Adrenal gland (tissue), 12 donors: ENCODE results near the gene RIMS3. TPM values are rescaled to one million over a fixed set of nuclear protein-coding genes. Genes with fewer than 3 reads are reported as not detected.

ENCODE experiments used
- DNase-seq, 7 donors: peaks; one replicate each; pipeline ENCODE4 v3.0.0-alpha.2; 2019 to 2020
- H3K27ac ChIP-seq, 5 donors: fragments of 200-600 bp; sonication (generic) in 4 of 5; 1 replicate in 3 of 5; 2 replicates in 2 of 5; pipeline versions ENCODE4 v1.5.1 to v1.8.0; 2016 to 2020; ENCODE audit warnings: mild to moderate bottlenecking in 1 of 5
- H3K27me3 ChIP-seq: fragments of 200-600 bp; 2 replicates; pipeline ENCODE4 v1.8.0; 2021
- H3K36me3 ChIP-seq, 2 donors: fragments of 200-600 bp; replicated peaks in 1 of 2; 1 replicate in 1 of 2; 2 replicates in 1 of 2; pipeline versions ENCODE4 v1.5.1 to v1.8.0; 2018 to 2022
- H3K4me1 ChIP-seq, 2 donors: fragments of 200-600 bp; replicated peaks in 1 of 2; 1 replicate in 1 of 2; 2 replicates in 1 of 2; pipeline versions ENCODE4 v1.5.1 to v1.8.0; 2018 to 2021
- H3K4me3 ChIP-seq, 4 donors: fragments of 200-600 bp; sonication (generic) in 3 of 4; one replicate each; pipeline ENCODE4 v1.5.1; 2016 to 2018
- H3K9me3 ChIP-seq, 3 donors: fragments of 200-600 bp; sonication (generic) in 1 of 3; replicated peaks in 1 of 3; 1 replicate in 2 of 3; 2 replicates in 1 of 3; pipeline versions ENCODE4 v1.5.1 to v1.8.0; 2016 to 2021
- CTCF ChIP-seq, 6 experiments: fragments of 450-650 bp in 4 of 6; fragments of 200-600 bp in 2 of 6; sonication (generic) in 1 of 6; IDR thresholded peaks; 1 replicate in 5 of 6; 2 replicates in 1 of 6; pipeline versions ENCODE4 v1.5.1 to v1.8.0; 2016 to 2021; ENCODE audit warnings: antibody characterized with exemption in 6 of 6, mild to moderate bottlenecking in 2 of 6, moderate library complexity in 1 of 6
- POLR2A ChIP-seq, 2 donors: fragments of 450-650 bp; IDR thresholded peaks; one replicate each; pipeline ENCODE4 v1.6.1; 2017; ENCODE audit warnings: antibody characterized with exemption in 2 of 2, mild to moderate bottlenecking in 2 of 2, moderate library complexity in 1 of 2
- WGBS, 4 donors: extraction: QIAGEN DNeasy Blood & Tissue Kit in 2 of 4; methylation state at CpG; one replicate each; pipeline versions ENCODE4 v1.1.5 to v1.1.7; 2013 to 2017; 5-methylcytosine and 5-hydroxymethylcytosine counted together
- intact Hi-C, 2 donors: fragments of 100-400 bp; cut with DNase I; formaldehyde crosslinking; loops; one replicate each; pipeline versions ENCODE4 v1.14.1 to v1.15.0; 2022 to 2023
- polyA plus RNA-seq, 3 donors: library from polyadenylated mRNA; stranded (reverse); fragments of 200-250 nt in 2 of 3; fragments of 350-450 nt in 1 of 3; fragmentation: Illumina TruSeq in 1 of 3; extraction: RNeasy Lipid Tissue Mini Kit (QIAGEN cat#74804) in 1 of 3; gene quantifications; one replicate each; pipeline ENCODE4 v1.2.3, GENCODE V29; 2013 to 2014
- total RNA-seq, 9 donors: library from RNA; depleted of rRNA in 4 of 9; stranded (reverse); fragments of >200 nt in 4 of 9; fragments of 120-200 nt in 1 of 9; fragmentation: NEBNext Ultra II Directional in 1 of 9; extraction: Animal tissue kit (Norgen Biotek cat#: 25700) in 1 of 9; gene quantifications; one replicate each; pipeline versions ENCODE4 v1.1.0 to v1.2.4, GENCODE V29; 2013 to 2023
- donor health status: healthy with polysubstance abuse.
- donor health status: Bipolar disorder and iron deficiency.
- donor health status: DM: yes; HTN: yes; CAD: no.
- donor health status: DM: no; HTN: no; CAD: no.
- donor health status: DM: no; HTN: no; CAD: no.
- donor health status: DM: yes; HTN: yes; CAD: no.

Gene RIMS3
- total and polyA plus RNA-seq, 12 donors = 0.84 to 10.3 (median 3.5) TPM

GRCh38 chr1:40687059-40687458 is 21.6 kb upstream of the RIMS3 start:
- DNase-seq = no peak
- whole genome bisulfite sequencing, 4 donors = 90 to 97% (median 94%) methylated on average over 7 of the region's 7 CpGs
- Histone ChIP-seq H3K27me3 (no peaks in the 10 kb centered on the region), H3K4me1 (peaks cover 0 to 12% of the 10 kb centered on the region in 2 donors), H3K36me3 (no peaks in the 10 kb centered on the region), H3K27ac (no peak overlapping the region), H3K9me3 (no peaks in the 10 kb centered on the region), H3K4me3 (no peak overlapping the region)
- intact Hi-C loops = no loop called here
- TF ChIP-seq CTCF (IDR thresholded peaks at IDR 0.05) (no peak), POLR2A (IDR thresholded peaks at IDR 0.05) (no peak)

- Histone ChIP-seq H3K4me1 (no peaks in the 10 kb centered on the region), H3K36me3 (no peaks in the 10 kb centered on the region), H3K27me3 (no peaks in the 10 kb centered on the region), H3K9me3 (no peaks in the 10 kb centered on the region), H3K4me3 (no peak overlapping the region), H3K27ac (no peak overlapping the region)
- intact Hi-C loops = no loop called here
- DNase-seq = no peak
- TF ChIP-seq CTCF (IDR thresholded peaks at IDR 0.05) (no peak), POLR2A (IDR thresholded peaks at IDR 0.05) (no peak)
- WGBS, 4 donors = 90 to 100% (median 93%) methylated on average over 2 to 3 of the region's 3 CpGs
These were observed 19.2 kb upstream of the RIMS3 start for GRCh38 chr1:40684669-40685068.

DNA sequence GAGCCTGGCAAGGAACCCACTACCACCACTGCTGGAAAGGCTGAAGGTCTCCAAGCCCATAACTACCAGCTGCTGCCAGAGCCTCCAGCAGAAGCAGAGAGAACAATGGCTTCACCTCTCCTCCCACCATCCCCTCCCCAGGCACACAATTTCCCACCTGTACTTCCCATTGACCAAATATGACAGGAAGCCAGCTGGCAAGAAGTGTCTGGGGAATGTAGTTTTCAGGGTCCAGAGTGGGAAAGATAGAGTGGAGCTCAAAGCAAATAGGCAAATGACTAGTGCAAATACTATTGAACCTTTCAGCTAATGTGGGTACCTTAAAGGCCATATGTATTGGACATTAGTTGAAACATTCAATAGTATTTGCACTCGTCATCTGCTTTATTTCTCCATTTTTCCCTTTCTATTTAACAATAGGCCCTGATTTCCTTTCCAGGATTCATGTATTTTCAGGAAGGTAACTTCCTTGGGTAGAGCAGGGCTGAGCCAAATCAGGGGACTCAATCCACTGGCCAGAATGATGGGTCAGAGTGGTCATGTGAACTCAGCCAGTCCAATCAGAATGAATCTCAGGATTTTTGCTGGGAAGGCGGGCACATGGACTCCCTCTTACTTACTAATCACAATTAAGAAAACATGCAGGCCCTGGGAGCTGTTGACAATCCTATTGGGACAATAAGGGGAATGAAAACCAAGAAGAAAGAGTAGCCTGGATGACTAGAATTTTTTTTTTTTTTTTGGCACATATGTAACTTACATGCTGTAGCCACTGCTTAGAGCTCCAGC is 13.9 kb upstream of the RIMS3 start:
- intact Hi-C loops = no loop called here
- no peak overlapping the region for H3K27ac ChIP-seq
- no peak for TF ChIP-seq CTCF (IDR thresholded peaks at IDR 0.05)
- no peak for TF ChIP-seq POLR2A (IDR thresholded peaks at IDR 0.05)
- H3K27me3 ChIP-seq = no peaks in the 10 kb centered on the region
- no peaks in the 10 kb centered on the region for H3K9me3 ChIP-seq
- H3K4me3 ChIP-seq = no peak overlapping the region
- 95 to 100% (median 98%) methylated on average over 2 of the region's 2 CpGs for WGBS, 4 donors
- H3K36me3 ChIP-seq = no peaks in the 10 kb centered on the region
- DNase-seq = no peak
- H3K4me1 ChIP-seq = no peaks in the 10 kb centered on the region

GRCh38 chr1:40676501-40676900 is 11.0 kb upstream of the RIMS3 start:
- Histone ChIP-seq H3K4me3 (no peak overlapping the region), H3K9me3 (no peaks in the 10 kb centered on the region), H3K4me1 (no peaks in the 10 kb centered on the region), H3K27ac (no peak overlapping the region), H3K27me3 (no peaks in the 10 kb centered on the region), H3K36me3 (no peaks in the 10 kb centered on the region)
- 29 to 50% (median 38%) methylated on average over 1 of the region's 1 CpG for WGBS, 4 donors
- no peak for TF ChIP-seq POLR2A (IDR thresholded peaks at IDR 0.05)
- no peak for TF ChIP-seq CTCF (IDR thresholded peaks at IDR 0.05)
- intact Hi-C loops = no loop called here
- DNase-seq = no peak
